ENCODE data around the gene SCN7A. TPM values are rescaled to one million over a fixed set of nuclear protein-coding genes. Genes with fewer than 3 reads are reported as not detected.

The SCN7A gene
- total RNA-seq, 1 donor from 2014 or later, result 15.0 TPM

DNA sequence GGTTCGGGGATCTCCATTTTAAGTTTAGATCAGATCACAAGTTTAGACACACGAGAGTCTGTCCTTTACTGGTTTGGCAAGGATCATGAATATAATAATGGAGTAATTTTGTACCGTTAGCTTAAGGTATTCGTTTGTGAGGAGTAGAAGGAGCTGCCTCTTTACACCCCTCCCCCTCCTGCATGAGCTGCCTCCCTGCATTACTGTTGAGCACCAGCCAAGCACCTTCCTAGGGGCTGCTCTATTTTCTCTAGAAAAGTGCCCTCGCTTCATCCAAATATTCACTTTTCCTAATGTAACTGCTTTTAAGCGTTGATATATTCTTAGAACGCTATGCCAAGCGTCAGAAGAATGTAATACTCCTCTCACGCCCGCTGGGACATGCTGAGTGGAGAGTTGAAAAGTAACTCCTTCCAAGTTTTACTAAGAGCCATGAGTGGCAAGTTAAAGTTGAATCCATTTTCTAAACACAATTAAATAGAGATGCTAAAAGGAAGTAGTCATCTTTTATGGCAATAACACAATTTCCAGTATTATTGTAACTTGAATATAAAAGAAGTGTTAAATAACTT is 25.4 kb upstream of the SCN7A start:
- Histone ChIP-seq H3K4me3 (no peak overlapping the region), H3K27me3 (no peaks in the 10 kb centered on the region), H3K36me3 (no peaks in the 10 kb centered on the region), H3K27ac (no peak overlapping the region), H3K4me1 (no peaks in the 10 kb centered on the region), H3K9me3 (no peaks in the 10 kb centered on the region)
- intact Hi-C loops (cut with DNase I), result no loop called here
- no peak for DNase-seq (ENCODE audit: extremely low spot score in 2 of 2)
- TF ChIP-seq, protein P1, sequence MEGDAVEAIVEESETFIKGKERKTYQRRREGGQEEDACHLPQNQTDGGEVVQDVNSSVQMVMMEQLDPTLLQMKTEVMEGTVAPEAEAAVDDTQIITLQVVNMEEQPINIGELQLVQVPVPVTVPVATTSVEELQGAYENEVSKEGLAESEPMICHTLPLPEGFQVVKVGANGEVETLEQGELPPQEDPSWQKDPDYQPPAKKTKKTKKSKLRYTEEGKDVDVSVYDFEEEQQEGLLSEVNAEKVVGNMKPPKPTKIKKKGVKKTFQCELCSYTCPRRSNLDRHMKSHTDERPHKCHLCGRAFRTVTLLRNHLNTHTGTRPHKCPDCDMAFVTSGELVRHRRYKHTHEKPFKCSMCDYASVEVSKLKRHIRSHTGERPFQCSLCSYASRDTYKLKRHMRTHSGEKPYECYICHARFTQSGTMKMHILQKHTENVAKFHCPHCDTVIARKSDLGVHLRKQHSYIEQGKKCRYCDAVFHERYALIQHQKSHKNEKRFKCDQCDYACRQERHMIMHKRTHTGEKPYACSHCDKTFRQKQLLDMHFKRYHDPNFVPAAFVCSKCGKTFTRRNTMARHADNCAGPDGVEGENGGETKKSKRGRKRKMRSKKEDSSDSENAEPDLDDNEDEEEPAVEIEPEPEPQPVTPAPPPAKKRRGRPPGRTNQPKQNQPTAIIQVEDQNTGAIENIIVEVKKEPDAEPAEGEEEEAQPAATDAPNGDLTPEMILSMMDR (IDR thresholded peaks at IDR 0.05), result no peak
- no peak for TF ChIP-seq POLR2A (IDR thresholded peaks at IDR 0.05)
- TF ChIP-seq POLR2AphosphoS5 (IDR thresholded peaks at IDR 0.05; ENCODE audit: insufficient read depth in 1 of 2, low read depth in 1 of 2), result no peak

DNA sequence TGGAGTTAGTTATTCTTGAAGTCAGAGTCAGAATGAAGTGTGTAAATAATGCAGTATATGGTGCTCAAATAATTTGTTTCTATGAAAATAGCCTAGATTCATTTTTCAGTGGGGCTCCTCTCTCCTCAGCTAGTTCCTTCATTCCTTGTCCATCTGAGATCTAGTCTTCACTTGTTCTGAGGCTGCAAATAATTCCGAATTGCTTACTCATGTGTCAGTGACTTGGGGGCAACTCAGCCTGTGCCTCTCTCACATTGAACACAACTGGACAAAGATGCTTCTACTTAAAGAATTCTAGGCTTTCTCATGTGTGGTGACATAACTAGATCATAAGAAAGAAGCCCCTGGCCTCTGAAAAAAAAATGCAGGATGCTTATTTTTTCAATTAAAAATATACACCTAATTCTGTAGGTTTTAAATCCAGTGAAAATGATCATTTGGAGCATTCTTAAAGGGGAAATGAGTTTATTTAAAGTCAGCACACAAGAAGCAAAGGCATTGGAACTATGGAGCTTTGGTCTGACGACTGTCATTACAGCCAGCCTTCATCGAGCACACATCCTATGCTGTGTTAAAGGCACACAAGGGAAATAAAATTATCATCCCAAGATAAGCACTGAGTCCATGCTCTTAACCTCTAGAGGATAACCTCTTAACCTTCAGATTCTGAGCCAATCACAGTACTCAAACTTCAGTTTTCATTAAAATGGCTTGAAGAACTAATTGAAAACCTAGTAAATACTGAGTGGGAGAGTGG is 24.8 kb upstream of the SCN7A start:
- Histone ChIP-seq H3K9me3 (no peaks in the 10 kb centered on the region), H3K4me3 (no peak overlapping the region), H3K36me3 (no peaks in the 10 kb centered on the region), H3K27ac (no peak overlapping the region), H3K4me1 (no peaks in the 10 kb centered on the region), H3K27me3 (no peaks in the 10 kb centered on the region)
- intact Hi-C loops (cut with DNase I), result no loop called here
- DNase-seq (ENCODE audit: extremely low spot score in 2 of 2), result no peak
- TF ChIP-seq, protein P1 (IDR thresholded peaks at IDR 0.05), result no peak
- no peak for TF ChIP-seq POLR2AphosphoS5 (IDR thresholded peaks at IDR 0.05; ENCODE audit: insufficient read depth in 1 of 2, low read depth in 1 of 2)

DNA sequence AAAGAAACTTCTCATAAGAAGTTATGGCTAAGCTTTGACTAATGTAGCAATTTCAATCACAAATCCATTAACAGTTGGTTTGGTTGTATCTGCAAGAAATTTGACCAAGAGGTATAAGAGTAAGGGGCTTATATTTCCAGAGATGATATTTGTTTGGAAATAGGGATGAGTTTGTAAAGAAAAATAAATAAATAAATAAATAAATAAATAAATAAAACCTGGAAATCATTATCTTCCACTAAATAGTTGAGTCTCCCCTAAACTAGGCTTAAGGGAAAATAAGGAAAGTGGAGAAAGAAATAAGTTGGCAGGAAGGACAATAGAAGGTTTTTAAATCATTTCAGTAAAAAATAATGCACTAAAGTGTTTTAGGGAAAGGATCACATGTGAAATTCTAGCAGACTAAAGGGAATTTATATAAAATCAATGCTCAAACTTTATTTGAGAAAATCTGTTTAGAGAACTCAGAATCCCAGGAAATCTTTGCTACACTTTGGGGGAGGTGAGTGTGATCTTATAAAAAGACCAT is 23.5 kb upstream of the SCN7A start:
- Histone ChIP-seq H3K27me3 (no peaks in the 10 kb centered on the region), H3K36me3 (no peaks in the 10 kb centered on the region), H3K9me3 (no peaks in the 10 kb centered on the region), H3K27ac (no peak overlapping the region), H3K4me3 (no peak overlapping the region), H3K4me1 (no peaks in the 10 kb centered on the region)
- TF ChIP-seq, protein P1 (IDR thresholded peaks at IDR 0.05), result no peak
- no peak for TF ChIP-seq POLR2AphosphoS5 (IDR thresholded peaks at IDR 0.05; ENCODE audit: insufficient read depth in 1 of 2, low read depth in 1 of 2)
- TF ChIP-seq POLR2A (IDR thresholded peaks at IDR 0.05), result no peak
- intact Hi-C loops (cut with DNase I), result no loop called here
- DNase-seq (ENCODE audit: extremely low spot score in 2 of 2), result no peak

GRCh38 chr2:166516712-166517303 is 22.8 kb upstream of the SCN7A start:
- intact Hi-C loops (cut with DNase I), result no loop called here
- TF ChIP-seq POLR2AphosphoS5 (IDR thresholded peaks at IDR 0.05; ENCODE audit: insufficient read depth in 1 of 2, low read depth in 1 of 2) (no peak), POLR2A (IDR thresholded peaks at IDR 0.05) (no peak)
- TF ChIP-seq, protein P1 (IDR thresholded peaks at IDR 0.05), result no peak
- Histone ChIP-seq H3K4me3 (no peak overlapping the region), H3K9me3 (no peaks in the 10 kb centered on the region), H3K4me1 (no peaks in the 10 kb centered on the region), H3K27me3 (no peaks in the 10 kb centered on the region), H3K27ac (no peak overlapping the region), H3K36me3 (no peaks in the 10 kb centered on the region)
- DNase-seq (ENCODE audit: extremely low spot score in 2 of 2), result no peak
